ENCODE results near the gene INHBC.
"Not testable (repeated sequence)": the region's sequence is repeated elsewhere in the genome, so short reads cannot be mapped to it uniquely, and the experiment has no call there.

INHBC gene

GRCh38 chr12:57430112-57430930, 4.3 kb upstream of the INHBC start:
- DNase-seq = no peak

- DNase-seq = peak; percentile 76
Measured at GRCh38 chr12:57430931-57431566, 3.5 kb upstream of the INHBC start, which contains the start of gene R3HDM2. TSS of gene R3HDM2 (minus strand) at chr12:57431043. CDS start at chr12:57310428, 120,615 bp downstream.

- DNase-seq = no peak
Measured at GRCh38 chr12:57431654-57432188, 2.9 kb upstream of the INHBC start.

- no peak for DNase-seq
Measured at GRCh38 chr12:57433370-57433769, 1.2 kb upstream of the INHBC start.

GRCh38 chr12:57435293-57435692, 709 bp downstream of the INHBC start:
- DNase-seq = no peak

GRCh38 chr12:57438400-57438799, 3.8 kb downstream of the INHBC start:
- DNase-seq = no peak

GRCh38 chr12:57439762-57440266, 5.2 kb downstream of the INHBC start:
- no peak for DNase-seq

- DNase-seq = not testable (repeated sequence)
Measured at GRCh38 chr12:57441393-57441792, 6.8 kb downstream of the INHBC start.

GRCh38 chr12:57441846-57442427, 7.4 kb downstream of the INHBC start:
- DNase-seq = no peak

GRCh38 chr12:57444337-57444736, 9.8 kb downstream of the INHBC start:
- DNase-seq = not testable (repeated sequence)

GRCh38 chr12:57444744-57445143, 10.2 kb downstream of the INHBC start:
- DNase-seq = no peak

GRCh38 chr12:57446292-57446960, 11.8 kb downstream of the INHBC start:
- DNase-seq = no peak

GRCh38 chr12:57448669-57449068, 14.1 kb downstream of the INHBC start:
- DNase-seq = no peak

- no peak for DNase-seq
Measured at GRCh38 chr12:57449375-57449774, 14.8 kb downstream of the INHBC start.

GRCh38 chr12:57450057-57450456, 15.5 kb downstream of the INHBC start:
- no peak for DNase-seq

GRCh38 chr12:57451233-57451778, 16.7 kb downstream of the INHBC start:
- DNase-seq = no peak

- DNase-seq = no peak
Measured at GRCh38 chr12:57452181-57452936, 17.8 kb downstream of the INHBC start.

- DNase-seq = no peak
Measured at GRCh38 chr12:57452937-57453509, 18.4 kb downstream of the INHBC start.

GRCh38 chr12:57454213-57454565, 19.6 kb downstream of the INHBC start:
- DNase-seq = no peak

GRCh38 chr12:57454566-57455373, 20.2 kb downstream of the INHBC start, which contains the start of gene INHBE:
TSS of gene INHBE (plus strand) at chr12:57455307. CDS start at chr12:57455537, 230 bp downstream.
- DNase-seq = no peak
